NCI-H146 (cell line): ENCODE measurements around the gene FITM2.

Source experiments
- DNase-seq: peaks from one replicate; lab custom pipeline; 2025; lab: John Stamatoyannopoulos, UW

FITM2 gene

GRCh38 chr20:44280387-44280786 lies 30.6 kb downstream of the FITM2 start:
- no peak for DNase-seq

DNA sequence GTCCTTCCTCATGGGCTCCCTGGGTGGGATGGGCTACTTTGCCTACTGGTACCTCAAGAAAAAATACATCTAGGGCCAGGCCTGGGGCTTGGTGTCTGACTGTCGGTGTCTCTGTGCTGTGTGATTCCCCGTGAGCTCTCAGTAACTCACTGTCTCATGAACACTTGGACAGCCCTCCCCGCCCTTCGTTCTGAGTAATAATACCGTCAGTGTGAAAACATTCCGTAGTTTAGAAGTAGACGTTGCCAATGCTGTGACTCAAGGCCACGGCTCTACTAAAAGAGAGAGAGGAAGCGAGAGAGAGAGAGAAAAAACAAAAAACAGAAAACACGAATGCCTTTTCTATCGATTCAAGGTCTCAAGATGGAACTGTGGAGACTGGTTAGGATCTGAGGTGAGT lies 31.8 kb downstream of the FITM2 start:
- DNase-seq, result no peak

DNA sequence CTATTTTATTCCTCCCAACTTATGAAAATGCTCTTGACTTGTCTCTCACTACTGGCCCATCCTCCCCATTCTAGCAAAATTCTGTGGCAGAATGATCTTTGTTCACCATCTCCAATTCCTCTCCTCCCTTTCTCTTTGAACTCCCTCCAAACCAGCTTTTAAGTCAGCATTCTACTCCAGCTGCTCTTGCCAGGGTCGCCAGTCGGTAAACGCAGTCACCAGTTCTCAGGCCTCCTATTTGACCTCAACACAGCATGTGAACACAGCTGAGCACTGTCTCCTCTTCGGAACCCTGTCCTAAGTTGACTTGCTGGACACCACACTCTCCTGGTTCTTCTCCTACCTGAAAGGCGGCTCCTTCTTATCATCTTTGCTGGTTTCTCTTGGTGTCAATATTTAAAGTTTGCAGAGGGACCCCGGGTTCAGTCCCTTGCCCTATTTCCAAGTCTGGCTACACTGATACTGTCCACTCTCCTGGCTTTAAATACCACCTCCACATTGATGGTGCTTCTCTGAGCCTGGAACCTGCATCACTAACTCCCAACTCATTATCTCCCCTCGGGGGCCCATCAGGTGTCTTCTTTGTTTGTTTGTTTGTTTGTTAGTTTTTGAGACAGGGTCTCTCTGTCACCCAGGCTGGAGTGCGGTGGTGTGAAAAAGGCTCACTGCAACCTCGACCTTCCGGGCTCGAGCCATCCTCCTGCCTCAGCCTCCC lies 36.5 kb downstream of the FITM2 start:
- DNase-seq, result no peak

- DNase-seq, result no peak
Observed at GRCh38 chr20:44273231-44274215, 37.5 kb downstream of the FITM2 start.

DNA sequence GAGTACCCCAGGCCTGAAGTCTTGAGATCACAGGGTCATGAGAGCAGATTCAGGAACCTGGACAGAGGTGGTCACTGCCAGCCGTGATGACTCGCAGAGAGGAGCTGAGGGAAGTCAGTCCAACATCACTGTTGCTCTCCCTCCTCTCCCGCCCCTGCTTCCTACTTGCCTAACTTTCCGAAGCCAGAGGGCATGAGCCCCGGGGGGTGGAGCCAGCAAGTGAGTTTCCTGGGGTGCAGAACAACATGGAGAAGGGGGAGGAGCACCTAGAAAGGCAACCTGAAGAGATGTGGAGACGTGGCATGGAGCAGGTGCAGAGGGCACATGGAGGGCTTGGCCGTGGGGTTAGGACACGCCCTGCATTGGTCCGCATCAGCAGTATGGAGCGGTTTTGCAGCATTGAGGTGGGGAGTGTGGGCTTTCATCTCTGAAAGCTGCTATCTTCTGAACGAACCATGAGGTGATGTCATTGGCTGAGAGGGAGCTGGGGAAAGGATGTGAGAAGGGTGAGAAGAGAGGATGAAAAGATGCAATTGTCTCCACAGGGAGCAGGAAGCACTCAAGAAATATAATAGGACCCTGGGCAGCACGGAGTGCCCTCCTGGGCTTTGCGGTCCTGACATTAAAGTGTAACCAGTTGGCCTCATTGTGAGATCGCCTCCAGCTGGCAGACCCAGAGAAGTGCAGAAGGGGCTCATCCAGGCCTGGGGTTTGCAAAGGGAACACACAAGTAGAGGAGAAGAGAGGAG lies 38.9 kb downstream of the FITM2 start:
- DNase-seq, result peak; percentile 91

GRCh38 chr20:44268802-44269201 lies 42.2 kb downstream of the FITM2 start:
- no peak for DNase-seq

GRCh38 chr20:44264287-44264686 lies 46.7 kb downstream of the FITM2 start:
- no peak for DNase-seq

- no peak for DNase-seq
Observed at GRCh38 chr20:44258226-44258890, 52.6 kb downstream of the FITM2 start.

DNA sequence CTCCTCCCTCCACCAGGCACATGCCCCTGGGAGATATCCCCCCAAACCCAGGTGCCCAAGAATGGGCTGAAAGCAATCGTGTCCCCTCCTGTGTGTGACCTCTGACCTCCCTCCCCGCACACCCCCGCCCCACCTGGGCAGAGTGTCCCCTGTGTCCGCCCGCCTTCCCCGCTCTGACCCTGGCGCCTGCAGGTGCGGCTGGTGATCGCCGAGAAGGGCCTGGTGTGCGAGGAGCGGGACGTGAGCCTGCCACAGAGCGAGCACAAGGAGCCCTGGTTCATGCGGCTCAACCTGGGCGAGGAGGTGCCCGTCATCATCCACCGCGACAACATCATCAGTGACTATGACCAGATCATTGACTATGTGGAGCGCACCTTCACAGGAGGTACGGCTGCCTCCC lies 54.0 kb downstream of the FITM2 start:
- no peak for DNase-seq

DNA sequence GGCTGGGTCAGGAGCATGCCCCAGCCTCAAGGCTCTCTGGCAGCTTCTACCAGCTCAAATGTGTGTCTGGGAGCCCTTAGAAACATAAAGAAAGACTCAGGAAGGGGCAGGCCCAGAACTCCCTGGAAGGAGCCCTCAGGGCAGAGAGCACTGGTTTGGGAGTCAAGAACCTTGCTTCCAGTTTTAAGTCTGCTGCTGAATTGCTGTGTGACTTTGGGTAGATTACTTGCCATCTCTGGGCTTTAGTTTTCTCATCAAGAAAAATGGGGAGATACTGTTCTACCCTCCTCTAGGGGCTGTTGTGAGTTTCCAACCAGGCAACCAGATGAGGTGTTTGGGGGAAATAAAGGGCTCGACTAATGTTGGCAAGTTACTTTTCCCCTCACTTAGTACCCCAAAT lies 55.1 kb downstream of the FITM2 start:
- DNase-seq, result no peak

GRCh38 chr20:44254073-44254472 lies 56.9 kb downstream of the FITM2 start:
- DNase-seq, result no peak

- peak; percentile 26 for DNase-seq
Observed at GRCh38 chr20:44253528-44253927, 57.5 kb downstream of the FITM2 start.
